WTC11 (cell line): ENCODE results near the gene MARS1.

Experiments used
- CTCF ChIP-seq: fragments of 200-600 bp; IDR thresholded peaks from 2 replicates; pipeline ENCODE4 v1.8.0; 2022; ENCODE audit warnings: antibody characterized with exemption
- ELF4 ChIP-seq: sonication (generic); formaldehyde crosslinking; IDR thresholded peaks from 2 replicates; pipeline ENCODE4 v1.8.1; 2022; ENCODE audit warnings: low read depth, mild to moderate bottlenecking, moderate library complexity, missing genetic modification reagents
- ETV6 ChIP-seq: sonication (generic); formaldehyde crosslinking; IDR thresholded peaks from 2 replicates; pipeline ENCODE4 v1.8.1; 2022; ENCODE audit warnings: mild to moderate bottlenecking, missing genetic modification reagents
- MAX ChIP-seq: sonication (generic); formaldehyde crosslinking; IDR thresholded peaks from 2 replicates; pipeline ENCODE4 v1.8.0; 2022; ENCODE audit warnings: mild to moderate bottlenecking, missing genetic modification reagents
- MYBL2 ChIP-seq: sonication (generic); formaldehyde crosslinking; IDR thresholded peaks from 2 replicates; pipeline ENCODE4 v1.8.1; 2023; ENCODE audit warnings: mild to moderate bottlenecking, moderate library complexity, missing genetic modification reagents
- NR3C1 ChIP-seq: sonication (generic); formaldehyde crosslinking; conservative IDR thresholded peaks from 2 replicates; pipeline ENCODE4 v1.8.1; 2023; ENCODE audit warnings: low read depth, mild to moderate bottlenecking, missing genetic modification reagents
- RELA ChIP-seq: sonication (generic); formaldehyde crosslinking; IDR thresholded peaks from 2 replicates; pipeline ENCODE4 v1.8.1; 2022; ENCODE audit warnings: missing genetic modification reagents, mild to moderate bottlenecking, borderline replicate concordance
- SMAD3 ChIP-seq: sonication (generic); formaldehyde crosslinking; IDR thresholded peaks from 2 replicates; pipeline ENCODE4 v1.8.0; 2022; ENCODE audit warnings: missing genetic modification reagents, mild to moderate bottlenecking, borderline replicate concordance
- TEAD4 ChIP-seq: sonication (generic); formaldehyde crosslinking; IDR thresholded peaks from 2 replicates; pipeline ENCODE4 v1.8.0; 2022; ENCODE audit warnings: mild to moderate bottlenecking, missing genetic modification reagents
- ZNF121 ChIP-seq: sonication (generic); formaldehyde crosslinking; IDR thresholded peaks from 2 replicates; pipeline ENCODE4 v1.8.0; 2023; ENCODE audit warnings: missing genetic modification reagents
- ZNF263 ChIP-seq: sonication (generic); formaldehyde crosslinking; IDR thresholded peaks from 2 replicates; pipeline ENCODE4 v1.8.1; 2022; ENCODE audit warnings: low read depth, mild to moderate bottlenecking, moderate library complexity, missing genetic modification reagents
- TF ChIP-seq, protein P1 (sequence below): sonication (generic); formaldehyde crosslinking; IDR thresholded peaks from 2 replicates; pipeline ENCODE4 v1.8.1; 2022; ENCODE audit warnings: low read depth, missing genetic modification reagents, borderline replicate concordance
- TF ChIP-seq, protein P2 (sequence below): sonication (generic); formaldehyde crosslinking; IDR thresholded peaks from 2 replicates; pipeline ENCODE4 v1.8.0; 2022; ENCODE audit warnings: mild to moderate bottlenecking, missing genetic modification reagents
- TF ChIP-seq, protein P3 (sequence below): sonication (generic); formaldehyde crosslinking; IDR thresholded peaks from 2 replicates; pipeline ENCODE4 v1.8.0; 2023; ENCODE audit warnings: mild to moderate bottlenecking, missing genetic modification reagents

DNA sequence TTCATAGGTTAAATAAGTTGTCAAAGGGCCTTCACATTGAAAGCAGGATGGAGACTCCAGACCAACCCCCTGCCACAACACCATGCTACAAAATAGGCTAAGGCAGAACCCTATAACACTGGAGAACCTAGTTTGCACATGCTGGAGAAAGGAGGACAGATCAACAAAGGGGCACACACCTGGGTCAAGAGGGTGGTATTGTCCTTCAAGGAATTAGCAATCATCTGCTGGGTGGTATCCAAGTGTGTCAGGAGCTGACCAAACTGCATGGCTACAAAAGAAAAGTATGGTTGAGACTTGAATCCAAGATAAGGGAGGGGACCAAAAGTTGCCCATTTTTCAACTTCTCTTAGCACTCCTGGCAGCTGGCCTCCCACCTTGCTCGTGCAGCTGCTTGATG lies 44.0 kb downstream of the MARS1 start:
- TF ChIP-seq ZNF263 (CRISPR knock-in tag) = no peak
- no peak for TF ChIP-seq CTCF
- TF ChIP-seq, protein P1, sequence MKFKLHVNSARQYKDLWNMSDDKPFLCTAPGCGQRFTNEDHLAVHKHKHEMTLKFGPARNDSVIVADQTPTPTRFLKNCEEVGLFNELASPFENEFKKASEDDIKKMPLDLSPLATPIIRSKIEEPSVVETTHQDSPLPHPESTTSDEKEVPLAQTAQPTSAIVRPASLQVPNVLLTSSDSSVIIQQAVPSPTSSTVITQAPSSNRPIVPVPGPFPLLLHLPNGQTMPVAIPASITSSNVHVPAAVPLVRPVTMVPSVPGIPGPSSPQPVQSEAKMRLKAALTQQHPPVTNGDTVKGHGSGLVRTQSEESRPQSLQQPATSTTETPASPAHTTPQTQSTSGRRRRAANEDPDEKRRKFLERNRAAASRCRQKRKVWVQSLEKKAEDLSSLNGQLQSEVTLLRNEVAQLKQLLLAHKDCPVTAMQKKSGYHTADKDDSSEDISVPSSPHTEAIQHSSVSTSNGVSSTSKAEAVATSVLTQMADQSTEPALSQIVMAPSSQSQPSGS (CRISPR knock-in tag) = no peak
- TF ChIP-seq NR3C1 = no peak
- TF ChIP-seq MAX = no peak
- no peak for TF ChIP-seq MYBL2 (CRISPR knock-in tag)
- TF ChIP-seq, protein P2, sequence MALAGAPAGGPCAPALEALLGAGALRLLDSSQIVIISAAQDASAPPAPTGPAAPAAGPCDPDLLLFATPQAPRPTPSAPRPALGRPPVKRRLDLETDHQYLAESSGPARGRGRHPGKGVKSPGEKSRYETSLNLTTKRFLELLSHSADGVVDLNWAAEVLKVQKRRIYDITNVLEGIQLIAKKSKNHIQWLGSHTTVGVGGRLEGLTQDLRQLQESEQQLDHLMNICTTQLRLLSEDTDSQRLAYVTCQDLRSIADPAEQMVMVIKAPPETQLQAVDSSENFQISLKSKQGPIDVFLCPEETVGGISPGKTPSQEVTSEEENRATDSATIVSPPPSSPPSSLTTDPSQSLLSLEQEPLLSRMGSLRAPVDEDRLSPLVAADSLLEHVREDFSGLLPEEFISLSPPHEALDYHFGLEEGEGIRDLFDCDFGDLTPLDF (CRISPR knock-in tag) = no peak
- TF ChIP-seq, protein P3, sequence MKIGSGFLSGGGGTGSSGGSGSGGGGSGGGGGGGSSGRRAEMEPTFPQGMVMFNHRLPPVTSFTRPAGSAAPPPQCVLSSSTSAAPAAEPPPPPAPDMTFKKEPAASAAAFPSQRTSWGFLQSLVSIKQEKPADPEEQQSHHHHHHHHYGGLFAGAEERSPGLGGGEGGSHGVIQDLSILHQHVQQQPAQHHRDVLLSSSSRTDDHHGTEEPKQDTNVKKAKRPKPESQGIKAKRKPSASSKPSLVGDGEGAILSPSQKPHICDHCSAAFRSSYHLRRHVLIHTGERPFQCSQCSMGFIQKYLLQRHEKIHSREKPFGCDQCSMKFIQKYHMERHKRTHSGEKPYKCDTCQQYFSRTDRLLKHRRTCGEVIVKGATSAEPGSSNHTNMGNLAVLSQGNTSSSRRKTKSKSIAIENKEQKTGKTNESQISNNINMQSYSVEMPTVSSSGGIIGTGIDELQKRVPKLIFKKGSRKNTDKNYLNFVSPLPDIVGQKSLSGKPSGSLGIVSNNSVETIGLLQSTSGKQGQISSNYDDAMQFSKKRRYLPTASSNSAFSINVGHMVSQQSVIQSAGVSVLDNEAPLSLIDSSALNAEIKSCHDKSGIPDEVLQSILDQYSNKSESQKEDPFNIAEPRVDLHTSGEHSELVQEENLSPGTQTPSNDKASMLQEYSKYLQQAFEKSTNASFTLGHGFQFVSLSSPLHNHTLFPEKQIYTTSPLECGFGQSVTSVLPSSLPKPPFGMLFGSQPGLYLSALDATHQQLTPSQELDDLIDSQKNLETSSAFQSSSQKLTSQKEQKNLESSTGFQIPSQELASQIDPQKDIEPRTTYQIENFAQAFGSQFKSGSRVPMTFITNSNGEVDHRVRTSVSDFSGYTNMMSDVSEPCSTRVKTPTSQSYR (CRISPR knock-in tag) = no peak
- no peak for TF ChIP-seq RELA (CRISPR knock-in tag)
- no peak for TF ChIP-seq SMAD3
- TF ChIP-seq ZNF121 (CRISPR knock-in tag) = no peak
- TF ChIP-seq ETV6 = no peak
- TF ChIP-seq ELF4 (CRISPR knock-in tag) = no peak
- no peak for TF ChIP-seq TEAD4 (CRISPR knock-in tag)
